ENCODE measurements around the gene F2RL3. TPM values are rescaled to one million over a fixed set of nuclear protein-coding genes. Genes with fewer than 3 reads are reported as not detected.

The F2RL3 gene
- total and polyA plus RNA-seq, 9 of the 15 experiments (the other 6 are each of a cell fraction or from before 2014, with no cell fraction given): 1.4 to 27.6 (median 11.9) TPM

DNA sequence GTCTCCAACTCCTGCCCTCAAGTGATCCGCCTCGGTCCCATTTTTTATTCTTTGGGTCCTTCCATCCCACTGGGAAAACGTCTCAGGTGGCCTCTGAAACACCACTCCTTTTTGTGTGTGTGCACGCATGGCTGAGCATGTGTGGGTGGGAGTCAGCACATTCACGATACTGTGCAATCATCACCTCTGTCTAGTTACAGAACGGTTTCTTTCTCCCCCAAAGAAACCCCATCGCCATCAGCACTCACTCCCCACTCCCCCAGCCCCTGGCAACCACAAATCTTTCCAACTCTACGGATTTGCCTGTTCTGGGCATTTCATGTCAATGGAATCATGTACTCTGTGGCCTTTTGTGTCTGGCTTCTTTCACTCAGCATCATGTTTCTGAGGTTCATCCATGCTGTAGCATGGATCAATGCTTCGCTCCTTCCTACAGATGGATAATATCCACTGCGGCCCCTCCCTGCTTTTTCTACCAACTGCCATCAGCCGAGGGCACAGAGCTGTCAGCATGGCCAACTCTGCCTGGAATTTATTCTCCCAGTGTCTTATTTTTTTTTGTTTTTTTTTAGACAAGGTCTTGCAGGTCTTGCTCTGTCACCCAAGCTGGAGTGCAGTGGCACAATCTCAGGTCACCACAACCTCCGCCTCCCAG, 9.7 kb downstream of the F2RL3 start:
- peaks cover 7 to 53% of the 10 kb centered on the region in 2 experiments; a peak in 4 of 5 replicates for H3K4me1 ChIP-seq (replicated peaks in 1 of 2; ENCODE audit: control insufficient read depth in 2 of 2, insufficient read depth in 2 of 2, low read length in 2 of 2)
- H3K9me3 ChIP-seq (replicated peaks; ENCODE audit: control insufficient read depth, insufficient read depth, low read depth, low read length): no peaks in the 10 kb centered on the region
- ATAC-seq (no peak), FAIRE-seq (no peak), DNase-seq (ENCODE audit: extremely low read depth in 1 of 4, low spot score in 3 of 4) (no peak)
- intact Hi-C loops (cut with micrococcal nuclease): loop anchor here (1.0 to 5.0 kb wide), 5 partner anchors 62 to 394 kb away; no protein-coding TSS in a partner anchor
- no TSS peak for BruUV-seq (replicated peaks)
- H3K27ac ChIP-seq (ENCODE audit: extremely low read depth, low read depth, low read length): no peak overlapping the region
- peaks cover 0 to 11% of the 10 kb centered on the region in 2 experiments; a peak in 2 of 5 replicates for H3K27me3 ChIP-seq (ENCODE audit: control insufficient read depth in 2 of 2, insufficient read depth in 2 of 2, low read length in 2 of 2)
- no peaks in the 10 kb centered on the region for H3K36me3 ChIP-seq (ENCODE audit: control insufficient read depth, insufficient read depth, low read length)
- ChIA-PET CTCF (ENCODE audit: low intra/inter-chr PET ratio) (interaction anchor here (0.8 to 3.3 kb wide), 3 partner anchors 63 to 128 kb away, joined by 3 to 29 read pairs (median 21); no protein-coding TSS in a partner anchor), POLR2A (interaction anchor here (1.2 kb wide), 1 partner anchor 10 kb away, joined by 7 read pairs; no protein-coding TSS in a partner anchor)
- 55% methylated on average over 11 of the region's 12 CpGs for WGBS (ENCODE audit: insufficient coverage, low coverage, missing lambda C conversion rate)
- H3K4me2 ChIP-seq (ENCODE audit: insufficient read depth, low read length): no peak overlapping the region
- TF ChIP-seq TAF1 (IDR thresholded peaks at IDR 0.05; ENCODE audit: control insufficient read depth, extremely low read depth, insufficient read depth, low read length, severe bottlenecking): no peak
- TF ChIP-seq RAD21 (CRISPR knock-in tag; conservative IDR thresholded peaks at IDR 0.05 in 1 of 2, IDR thresholded peaks at IDR 0.05 in 1 of 2): no peak
- TF ChIP-seq EGR1 (conservative IDR thresholded peaks at IDR 0.05): peak; percentile 21; the same call in 1 of the 2 replicates
- TF ChIP-seq, protein P1, sequence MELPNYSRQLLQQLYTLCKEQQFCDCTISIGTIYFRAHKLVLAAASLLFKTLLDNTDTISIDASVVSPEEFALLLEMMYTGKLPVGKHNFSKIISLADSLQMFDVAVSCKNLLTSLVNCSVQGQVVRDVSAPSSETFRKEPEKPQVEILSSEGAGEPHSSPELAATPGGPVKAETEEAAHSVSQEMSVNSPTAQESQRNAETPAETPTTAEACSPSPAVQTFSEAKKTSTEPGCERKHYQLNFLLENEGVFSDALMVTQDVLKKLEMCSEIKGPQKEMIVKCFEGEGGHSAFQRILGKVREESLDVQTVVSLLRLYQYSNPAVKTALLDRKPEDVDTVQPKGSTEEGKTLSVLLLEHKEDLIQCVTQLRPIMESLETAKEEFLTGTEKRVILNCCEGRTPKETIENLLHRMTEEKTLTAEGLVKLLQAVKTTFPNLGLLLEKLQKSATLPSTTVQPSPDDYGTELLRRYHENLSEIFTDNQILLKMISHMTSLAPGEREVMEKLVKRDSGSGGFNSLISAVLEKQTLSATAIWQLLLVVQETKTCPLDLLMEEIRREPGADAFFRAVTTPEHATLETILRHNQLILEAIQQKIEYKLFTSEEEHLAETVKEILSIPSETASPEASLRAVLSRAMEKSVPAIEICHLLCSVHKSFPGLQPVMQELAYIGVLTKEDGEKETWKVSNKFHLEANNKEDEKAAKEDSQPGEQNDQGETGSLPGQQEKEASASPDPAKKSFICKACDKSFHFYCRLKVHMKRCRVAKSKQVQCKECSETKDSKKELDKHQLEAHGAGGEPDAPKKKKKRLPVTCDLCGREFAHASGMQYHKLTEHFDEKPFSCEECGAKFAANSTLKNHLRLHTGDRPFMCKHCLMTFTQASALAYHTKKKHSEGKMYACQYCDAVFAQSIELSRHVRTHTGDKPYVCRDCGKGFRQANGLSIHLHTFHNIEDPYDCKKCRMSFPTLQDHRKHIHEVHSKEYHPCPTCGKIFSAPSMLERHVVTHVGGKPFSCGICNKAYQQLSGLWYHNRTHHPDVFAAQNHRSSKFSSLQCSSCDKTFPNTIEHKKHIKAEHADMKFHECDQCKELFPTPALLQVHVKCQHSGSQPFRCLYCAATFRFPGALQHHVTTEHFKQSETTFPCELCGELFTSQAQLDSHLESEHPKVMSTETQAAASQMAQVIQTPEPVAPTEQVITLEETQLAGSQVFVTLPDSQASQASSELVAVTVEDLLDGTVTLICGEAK (IDR thresholded peaks at IDR 0.05): no peak
- TF ChIP-seq, protein P1 (CRISPR knock-in tag; IDR thresholded peaks at IDR 0.05): no peak
- no peak for TF ChIP-seq RBBP5 (IDR thresholded peaks at IDR 0.05; ENCODE audit: borderline replicate concordance, insufficient read depth, low read length, poor library complexity, severe bottlenecking)
- TF ChIP-seq STAT5B (CRISPR knock-in tag; IDR thresholded peaks at IDR 0.05): no peak
- no peak for TF ChIP-seq TGIF2 (CRISPR knock-in tag; IDR thresholded peaks at IDR 0.05)
- TF ChIP-seq NR1H2 (CRISPR knock-in tag; IDR thresholded peaks at IDR 0.05): no peak
- no peak for TF ChIP-seq ILK (tag; IDR thresholded peaks at IDR 0.05; ENCODE audit: borderline replicate concordance, low read depth)
- H3K79me2 ChIP-seq (ENCODE audit: control insufficient read depth, insufficient read depth, low read length): no peaks in the 10 kb centered on the region; the same call in 2 of the 3 replicates
- no peak overlapping the region for H3K4me3 ChIP-seq
- H3K9ac ChIP-seq (ENCODE audit: insufficient read depth in 1 of 2, low read depth in 2 of 2, low read length in 2 of 2): peak overlapping the region in 1 of 2 experiments; percentile 92; a peak in 1 of 4 replicates
- in situ Hi-C loops (cut with MboI): no loop called here
- no peaks in the 10 kb centered on the region for H4K20me1 ChIP-seq (replicated peaks; ENCODE audit: control insufficient read depth, insufficient read depth, low read length)
- no peak overlapping the region; the same call in 1 of the 2 replicates for H2AFZ ChIP-seq (ENCODE audit: low read depth, low read length)
- H3K9me1 ChIP-seq (ENCODE audit: control insufficient read depth, insufficient read depth, low read length): no peaks in the 10 kb centered on the region
